H1 (cell line): Measurements from ENCODE around the gene MPV17. TPM values are rescaled to one million over a fixed set of nuclear protein-coding genes. Genes with fewer than 3 reads are reported as not detected.
"Not testable (repeated sequence)": the region's sequence is repeated elsewhere in the genome, so short reads cannot be mapped to it uniquely, and the experiment has no call there.

Experiments
- CTCF ChIA-PET: fragments of 300-600 bp; sonication (Branson Sonifier 250); formaldehyde crosslinking; loops from one replicate; lab custom pipeline; 2021; ENCODE audit not compliant: partially characterized antibody; lab: Charles Lee
- POLR2A ChIA-PET: fragments of 300-600 bp; sonication (Branson Sonifier 250); formaldehyde crosslinking; loops from one replicate; lab custom pipeline; 2021; ENCODE audit warnings: inconsistent platforms; ENCODE audit not compliant: partially characterized antibody; lab: Charles Lee
- DNase-seq, 2 experiments: peaks; one replicate each; pipeline versions ENCODE4 v3.0.0 to v3.0.0-alpha.2; 2010 to 2022; ENCODE audit warnings: low spot score in 2 of 2, low read depth in 1 of 2, mixed read lengths in 1 of 2
- FAIRE-seq: peaks from 2 replicates; lab custom pipeline; 2011; peaks lifted over from hg19 to GRCh38; lab: Jason Lieb, UNC
- H2AFZ ChIP-seq: 2 replicates; pipeline ENCODE4 v1.8.1; 2012; ENCODE audit warnings: low read length, inconsistent platforms
- H2AK5ac ChIP-seq: 2 replicates; pipeline ENCODE4 v1.6.1; 2013; ENCODE audit warnings: low read depth, low read length
- H2BK120ac ChIP-seq: replicated peaks from 2 replicates; pipeline ENCODE3; 2013; ENCODE audit warnings: low read depth, low read length, inconsistent platforms
- H2BK12ac ChIP-seq: 2 replicates; pipeline ENCODE4 v1.6.1; 2013; ENCODE audit warnings: low read depth, low read length
- H2BK15ac ChIP-seq: 2 replicates; pipeline ENCODE4 v1.6.1; 2013; ENCODE audit warnings: low read length
- H2BK20ac ChIP-seq: 2 replicates; pipeline ENCODE4 v1.6.1; 2013; ENCODE audit warnings: low read length
- H2BK5ac ChIP-seq: 2 replicates; pipeline ENCODE4 v1.6.1; 2013; ENCODE audit warnings: low read depth, low read length
- H3K14ac ChIP-seq: 2 replicates; pipeline ENCODE4 v1.6.1; 2013; ENCODE audit warnings: inconsistent platforms; ENCODE audit not compliant: insufficient read length
- H3K18ac ChIP-seq: 2 replicates; pipeline ENCODE4 v1.6.1; 2013; ENCODE audit warnings: low read length; ENCODE audit errors: extremely low read depth
- H3K23ac ChIP-seq: 2 replicates; pipeline ENCODE4 v1.6.1; 2013; ENCODE audit warnings: inconsistent platforms; ENCODE audit not compliant: insufficient read length
- H3K23me2 ChIP-seq: 2 replicates; pipeline ENCODE4 v1.6.1; 2013; ENCODE audit warnings: low read depth, low read length
- H3K27ac ChIP-seq: 2 replicates; pipeline ENCODE4 v1.6.1; 2011; ENCODE audit warnings: low read depth, low read length, inconsistent platforms
- H3K27me3 ChIP-seq, 4 experiments: replicated peaks in 1 of 4; 1 replicate in 1 of 4; 2 replicates in 3 of 4; pipeline versions ENCODE4 v1.6.1 to v1.8.1; 2011 to 2013; ENCODE audit warnings: low read length in 3 of 4, mild to moderate bottlenecking in 3 of 4, inconsistent platforms in 2 of 4, mixed read lengths in 2 of 4, moderate library complexity in 1 of 4; ENCODE audit not compliant: control insufficient read depth in 3 of 4, insufficient read depth in 3 of 4; ENCODE audit errors: extremely low read depth in 1 of 4
- H3K36me3 ChIP-seq, 4 experiments: 2 replicates each; pipeline versions ENCODE4 v1.6.1 to v1.8.1; 2011 to 2013; ENCODE audit warnings: mild to moderate bottlenecking in 4 of 4, low read length in 3 of 4, moderate library complexity in 2 of 4, control low read depth in 1 of 4, inconsistent platforms in 1 of 4; ENCODE audit not compliant: insufficient read depth in 4 of 4, control insufficient read depth in 2 of 4
- H3K4ac ChIP-seq: replicated peaks from 2 replicates; pipeline ENCODE3; 2013; ENCODE audit warnings: low read length, low read depth, mixed read lengths, inconsistent platforms; ENCODE audit not compliant: insufficient read length
- H3K4me1 ChIP-seq, 4 experiments: replicated peaks in 1 of 4; 1 replicate in 1 of 4; 2 replicates in 3 of 4; pipeline versions ENCODE4 v1.6.1 to v1.8.1; 2011 to 2013; ENCODE audit warnings: low read length in 3 of 4, inconsistent platforms in 2 of 4, mixed read lengths in 1 of 4; ENCODE audit not compliant: insufficient read depth in 4 of 4, control insufficient read depth in 3 of 4
- H3K4me2 ChIP-seq, 2 experiments: 2 replicates each; pipeline versions ENCODE4 v1.6.1 to v1.8.1; 2011 to 2013; ENCODE audit warnings: low read depth in 2 of 2, low read length in 2 of 2, control low read depth in 1 of 2, inconsistent platforms in 1 of 2, mild to moderate bottlenecking in 1 of 2; ENCODE audit not compliant: insufficient read depth in 1 of 2
- H3K4me3 ChIP-seq, 4 experiments: fragments of 200-600, 300-600 bp in 1 of 4; sonication (generic), shearing (Covaris generic), sonication (Bioruptor Twin) in 1 of 4; 2 replicates each; pipeline versions ENCODE4 v1.5.1 to v1.8.1; 2011 to 2016; ENCODE audit warnings: low read length in 4 of 4, low read depth in 3 of 4, control low read depth in 2 of 4, inconsistent platforms in 2 of 4, mild to moderate bottlenecking in 2 of 4, mixed read lengths in 1 of 4, moderate library complexity in 1 of 4; ENCODE audit not compliant: insufficient read depth in 2 of 4; ENCODE audit errors: extremely low read depth in 1 of 4
- H3K56ac ChIP-seq: replicated peaks from 2 replicates; pipeline ENCODE3; 2013; ENCODE audit warnings: low read depth, mild to moderate bottlenecking, mixed read lengths, low read length, inconsistent platforms; ENCODE audit not compliant: insufficient read length
- H3K79me1 ChIP-seq: 2 replicates; pipeline ENCODE4 v1.6.1; 2013; ENCODE audit warnings: low read depth, low read length, control low read depth
- H3K79me2 ChIP-seq, 2 experiments: 2 replicates each; pipeline versions ENCODE4 v1.6.1 to v1.8.1; 2012 to 2013; ENCODE audit warnings: low read length in 2 of 2, mild to moderate bottlenecking in 2 of 2, inconsistent platforms in 1 of 2; ENCODE audit not compliant: insufficient read depth in 2 of 2, control insufficient read depth in 1 of 2
- H3K9ac ChIP-seq, 4 experiments: replicated peaks in 1 of 4; 1 replicate in 1 of 4; 2 replicates in 3 of 4; pipeline versions ENCODE4 v1.6.1 to v1.8.1; 2011 to 2013; ENCODE audit warnings: low read depth in 3 of 4, low read length in 3 of 4, control low read depth in 2 of 4, mild to moderate bottlenecking in 2 of 4, moderate library complexity in 2 of 4, inconsistent platforms in 1 of 4; ENCODE audit errors: extremely low read depth in 1 of 4
- H3K9me3 ChIP-seq, 2 experiments: 2 replicates each; pipeline versions ENCODE4 v1.6.1 to v1.8.1; 2012 to 2013; ENCODE audit warnings: mild to moderate bottlenecking in 2 of 2, moderate library complexity in 2 of 2, control low read depth in 1 of 2, inconsistent platforms in 1 of 2, low read depth in 1 of 2, low read length in 1 of 2, mixed read lengths in 1 of 2; ENCODE audit not compliant: insufficient read depth in 2 of 2
- H4K20me1 ChIP-seq, 2 experiments: replicated peaks in 1 of 2; 2 replicates each; pipeline versions ENCODE3 to v1.8.1; 2011 to 2013; ENCODE audit warnings: inconsistent platforms in 2 of 2, low read length in 2 of 2, mild to moderate bottlenecking in 1 of 2; ENCODE audit not compliant: insufficient read depth in 2 of 2, control insufficient read depth in 1 of 2
- H4K5ac ChIP-seq: 2 replicates; pipeline ENCODE4 v1.6.1; 2013; ENCODE audit warnings: low read length, low read depth, mixed read lengths, inconsistent platforms; ENCODE audit not compliant: insufficient read length
- H4K8ac ChIP-seq: 2 replicates; pipeline ENCODE4 v1.8.0; 2013; ENCODE audit warnings: mild to moderate bottlenecking, moderate library complexity, low read length, inconsistent platforms; ENCODE audit not compliant: insufficient read depth; ENCODE audit errors: extremely low read depth
- H4K91ac ChIP-seq: replicated peaks from 2 replicates; pipeline ENCODE3; 2013; ENCODE audit warnings: low read length, mixed read lengths, inconsistent platforms; ENCODE audit not compliant: insufficient read length
- CBX8 ChIP-seq: fragments of 300-800, 300-1000 bp; sonication (generic); IDR thresholded peaks from 2 replicates; pipeline ENCODE4 v1.7.1; 2016; ENCODE audit warnings: low read depth, low read length, borderline replicate concordance
- EP300 ChIP-seq, 2 experiments: IDR thresholded peaks; 1 replicate in 1 of 2; 2 replicates in 1 of 2; pipeline ENCODE4 v1.6.1; 2011 to 2012; ENCODE audit warnings: low read depth in 2 of 2, low read length in 2 of 2, mild to moderate bottlenecking in 2 of 2, borderline replicate concordance in 1 of 2, inconsistent platforms in 1 of 2, moderate library complexity in 1 of 2
- WGBS, 2 experiments: shearing (Covaris generic) in 1 of 2; methylation state at CpG; one replicate each; pipeline versions ENCODE4 v1.1.6 to v1.1.7; 2013 to 2015; ENCODE audit warnings: low lambda C conversion rate in 2 of 2, mixed read lengths in 2 of 2, inconsistent platforms in 1 of 2, low coverage in 1 of 2, missing lambda C conversion rate in 1 of 2; ENCODE audit not compliant: insufficient replicate concordance in 2 of 2, insufficient coverage in 1 of 2, insufficient read length in 1 of 2; ENCODE audit errors: extremely low coverage in 1 of 2, missing lambda C conversion rate in 1 of 2; 5-methylcytosine and 5-hydroxymethylcytosine counted together
- polyA plus RNA-seq, 7 experiments: library from polyadenylated mRNA; depleted of rRNA in 3 of 7; stranded (reverse) in 5 of 7; unstranded in 2 of 7; fragments of >200 nt in 5 of 7; fragments of 200-250 nt in 2 of 7; gene quantifications; 1 replicate in 5 of 7; 2 replicates in 1 of 7; 4 replicates in 1 of 7; pipeline versions ENCODE4 v1.2.1 to v1.2.3, GENCODE V29; 2011 to 2013; ENCODE audit warnings: missing spikeins in 2 of 7, mixed read lengths in 2 of 7
- total RNA-seq: library from RNA; stranded (reverse); fragmentation: NEBNext Ultra II Directional; extraction: Animal tissue kit (Norgen Biotek cat#: 25700); gene quantifications from 2 replicates; pipeline ENCODE4 v1.2.1, GENCODE V29; 2021

Gene MPV17
- total and polyA plus RNA-seq, 2 of the 8 experiments (the other 6 are each of a cell fraction or from before 2014, with no cell fraction given) = 45.2 to 181 TPM

DNA sequence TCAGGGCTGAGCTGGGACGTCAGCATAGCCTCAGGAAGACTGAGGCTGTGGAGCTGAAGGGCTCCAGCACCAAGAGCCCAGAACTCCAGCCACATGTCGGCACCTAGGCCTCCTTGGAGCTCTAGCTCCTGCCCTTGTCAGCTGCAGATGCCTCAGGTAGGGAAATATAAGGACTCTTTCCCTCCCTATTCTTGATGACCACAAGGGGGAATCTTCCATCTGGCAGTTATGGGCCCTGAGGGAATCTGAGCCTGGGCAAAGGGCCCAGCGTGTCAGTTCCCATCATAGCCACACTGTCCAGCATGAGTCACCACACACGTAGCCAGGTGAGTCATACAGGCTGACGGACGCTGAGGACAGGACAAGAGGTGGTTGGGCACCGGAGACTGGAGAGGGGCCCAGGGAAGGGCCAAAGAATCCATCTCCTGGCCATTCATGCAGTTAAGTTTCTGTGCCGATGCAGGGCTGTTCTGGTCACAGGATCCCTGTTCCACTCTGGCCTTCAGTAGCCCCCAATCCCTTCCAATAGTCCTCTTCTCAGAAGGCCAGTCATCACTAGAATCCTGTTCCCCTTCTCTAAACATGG, 1.8 kb downstream of the MPV17 start (continued):
- TF ChIP-seq CBX8 (no peak), EP300 (IDR thresholded peaks at IDR 0.05; ENCODE audit: borderline replicate concordance in 1 of 2, low read depth in 2 of 2, low read length in 2 of 2) (no peak)

DNA sequence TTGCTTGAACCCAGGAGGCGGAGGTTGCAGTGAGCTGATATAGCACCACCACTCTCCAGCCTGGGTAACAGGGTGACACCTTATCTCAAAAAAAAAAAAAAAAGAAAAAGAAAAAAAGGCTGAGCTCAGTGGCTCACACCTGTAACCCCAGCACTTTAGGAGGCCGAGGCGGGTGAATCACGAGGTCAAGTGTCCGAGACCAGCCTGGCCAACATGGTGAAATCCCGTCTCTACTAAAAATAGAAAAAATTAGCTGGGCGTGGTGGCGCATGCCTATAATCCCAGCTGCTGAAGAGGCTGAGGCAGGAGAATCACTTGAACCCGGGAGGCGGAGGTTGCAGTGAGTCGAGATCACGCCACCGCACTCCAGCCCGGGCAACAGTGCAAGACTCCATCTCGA, 3.1 kb downstream of the MPV17 start:
- H3K27ac ChIP-seq, H3K14ac ChIP-seq, H4K8ac ChIP-seq, H2BK5ac ChIP-seq, H3K9ac ChIP-seq, H3K36me3 ChIP-seq, H3K18ac ChIP-seq, H3K4ac ChIP-seq, FAIRE-seq, DNase-seq, H2BK20ac ChIP-seq, H3K4me3 ChIP-seq, H3K9me3 ChIP-seq, H4K20me1 ChIP-seq, H2AK5ac ChIP-seq, H2BK120ac ChIP-seq, H4K91ac ChIP-seq, H3K27me3 ChIP-seq, H2BK15ac ChIP-seq, H3K23me2 ChIP-seq, H3K79me1 ChIP-seq, H2AFZ ChIP-seq, H3K4me2 ChIP-seq, H3K56ac ChIP-seq, H4K5ac ChIP-seq, H2BK12ac ChIP-seq, H3K23ac ChIP-seq, H3K79me2 ChIP-seq: not testable (repeated sequence)
- peaks cover 0 to 12% (median 0%) of the 10 kb centered on the region in 4 experiments; a peak in 5 of 7 replicates for H3K4me1 ChIP-seq
- ChIA-PET POLR2A (interaction anchor here (1.0 to 9.4 kb wide), 3 partner anchors 11 to 100 kb away, joined by 3 to 105 read pairs (median 3); partner anchors contain the start of genes TRIM54 and UCN), CTCF (interaction anchor here (0.7 to 10.3 kb wide), 8 partner anchors 10 to 70 kb away, joined by 3 to 128 read pairs (median 4); partner anchors contain the start of gene UCN)
- 94% methylated on average over 14 of the region's 15 CpGs; no CpG with 5 or more reads in 1 of the 2 experiments for WGBS, 2 experiments
